Natural killer cell treated with Interleukin-12 subunit alpha and Interleukin-12 subunit beta and Interleukin-15 and Interleukin-18, amount 100 ng/mL, for 72 hours (primary cell): ENCODE results near the gene AMDHD2. TPM values are rescaled to one million over a fixed set of nuclear protein-coding genes. Genes with fewer than 3 reads are reported as not detected.

Experiments
- ATAC-seq, 2 donors: fragments of 150-1000 bp; cut with Tn5 transposase in 1 of 2; sonication (Bioruptor Pico), chemical (Tn5 transposase) in 1 of 2; 2 replicates each; pipeline ENCODE4 v1.10.0; 2021
- DNase-seq: peaks from one replicate; pipeline ENCODE4 v3.0.0; 2022; ENCODE audit warnings: low spot score
- H3K27ac Mint-ChIP-seq, 2 donors: 1 replicate in 1 of 2; 2 replicates in 1 of 2; pipeline ENCODE4 v1.8.0; 2022; ENCODE audit warnings: mixed read lengths in 2 of 2, mild to moderate bottlenecking in 1 of 2, moderate library complexity in 1 of 2
- H3K27me3 Mint-ChIP-seq, 2 donors: 1 replicate in 1 of 2; 2 replicates in 1 of 2; pipeline ENCODE4 v1.8.0; 2022; ENCODE audit warnings: mixed read lengths in 2 of 2
- H3K36me3 Mint-ChIP-seq: one replicate; pipeline ENCODE4 v1.8.0; 2022; ENCODE audit warnings: mixed read lengths
- H3K4me1 Mint-ChIP-seq, 2 donors: 1 replicate in 1 of 2; 2 replicates in 1 of 2; pipeline ENCODE4 v1.8.0; 2022; ENCODE audit warnings: low read depth in 2 of 2, mixed read lengths in 2 of 2, mild to moderate bottlenecking in 1 of 2
- H3K4me3 Mint-ChIP-seq: one replicate; pipeline ENCODE4 v1.8.0; 2022; ENCODE audit warnings: mixed read lengths
- H3K9me3 Mint-ChIP-seq: 2 replicates; pipeline ENCODE4 v1.8.0; 2022; ENCODE audit warnings: mixed read lengths
- total RNA-seq, 2 donors: library from RNA; stranded (reverse); gene quantifications; one replicate each; pipeline ENCODE4 v1.2.3, GENCODE V29; 2022

AMDHD2 gene
- total RNA-seq, result 10 to 100 TPM; 34.1 to 63.9 TPM

GRCh38 chr16:2520097-2520783 is at the start of gene AMDHD2:
Gene AMDHD2, plus strand, starts transcription at chr16:2520371. Its CDS starts 88 bp downstream, at chr16:2520459.
- Mint-ChIP-seq H3K4me3 (peak within 1 kb of the TSS; percentile 79), H3K9me3 (no peaks in the 10 kb centered on the region), H3K4me1 (peaks cover 42 to 52% of the 10 kb centered on the region in 2 donors), H3K27me3 (no peaks in the 10 kb centered on the region), H3K36me3 (no peaks in the 10 kb centered on the region), H3K27ac (peak within 1 kb of the TSS; percentile 73 to 81)
- peak; percentile 86 for ATAC-seq
- DNase-seq, result peak; percentile 90

- no peak overlapping the region for H3K4me3 Mint-ChIP-seq
- H3K4me1 Mint-ChIP-seq, result peaks cover 0 to 14% of the 10 kb centered on the region in 2 donors
- peaks cover 9 to 12% of the 10 kb centered on the region in 2 donors for H3K27me3 Mint-ChIP-seq
- no peaks in the 10 kb centered on the region for H3K9me3 Mint-ChIP-seq
- no peak for ATAC-seq
- no peak for DNase-seq
- H3K36me3 Mint-ChIP-seq, result no peaks in the 10 kb centered on the region
- no peak overlapping the region for H3K27ac Mint-ChIP-seq
Observed at GRCh38 chr16:2470603-2471015, 49.6 kb upstream of the AMDHD2 start.

- peaks cover 0 to 16% of the 10 kb centered on the region in 2 donors for H3K4me1 Mint-ChIP-seq
- no peak within 1 kb of the TSS for H3K27ac Mint-ChIP-seq
- peaks cover 9 to 12% of the 10 kb centered on the region in 2 donors for H3K27me3 Mint-ChIP-seq
- H3K4me3 Mint-ChIP-seq, result no peak within 1 kb of the TSS
- DNase-seq (no peak), ATAC-seq (no peak)
- H3K36me3 Mint-ChIP-seq, result no peaks in the 10 kb centered on the region
- H3K9me3 Mint-ChIP-seq, result no peaks in the 10 kb centered on the region
Observed at GRCh38 chr16:2471016-2471652, 49.0 kb upstream of the AMDHD2 start, which contains the start of gene NTN3. Gene NTN3, plus strand, starts transcription at chr16:2471297. Its CDS starts 405 bp downstream, at chr16:2471702.

GRCh38 chr16:2471653-2472487 is 48.3 kb upstream of the AMDHD2 start:
- peaks cover 9 to 12% of the 10 kb centered on the region in 2 donors for H3K27me3 Mint-ChIP-seq
- no peaks in the 10 kb centered on the region for H3K36me3 Mint-ChIP-seq
- ATAC-seq, result no peak
- no peak overlapping the region for H3K4me3 Mint-ChIP-seq
- DNase-seq, result no peak
- no peaks in the 10 kb centered on the region for H3K9me3 Mint-ChIP-seq
- peaks cover 0 to 19% of the 10 kb centered on the region in 2 donors for H3K4me1 Mint-ChIP-seq
- no peak overlapping the region for H3K27ac Mint-ChIP-seq

- H3K27ac Mint-ChIP-seq, result no peak overlapping the region
- ATAC-seq (no peak), DNase-seq (no peak)
- H3K27me3 Mint-ChIP-seq, result peaks cover 9 to 12% of the 10 kb centered on the region in 2 donors
- peaks cover 0 to 21% of the 10 kb centered on the region in 2 donors for H3K4me1 Mint-ChIP-seq
- no peak overlapping the region for H3K4me3 Mint-ChIP-seq
- no peaks in the 10 kb centered on the region for H3K36me3 Mint-ChIP-seq
- H3K9me3 Mint-ChIP-seq, result no peaks in the 10 kb centered on the region
Observed at GRCh38 chr16:2472488-2472864, 47.7 kb upstream of the AMDHD2 start.

GRCh38 chr16:2472885-2473445 is 47.2 kb upstream of the AMDHD2 start:
- no peak for ATAC-seq
- H3K9me3 Mint-ChIP-seq, result no peaks in the 10 kb centered on the region
- no peaks in the 10 kb centered on the region for H3K36me3 Mint-ChIP-seq

GRCh38 chr16:2473446-2473926 is 46.7 kb upstream of the AMDHD2 start:
- no peak for DNase-seq
- H3K9me3 Mint-ChIP-seq, result no peaks in the 10 kb centered on the region
- no peak overlapping the region for H3K4me3 Mint-ChIP-seq
- ATAC-seq, result peak; percentile 0
- H3K4me1 Mint-ChIP-seq, result peaks cover 0 to 23% of the 10 kb centered on the region in 2 donors
- H3K36me3 Mint-ChIP-seq, result no peaks in the 10 kb centered on the region
- peaks cover 9 to 12% of the 10 kb centered on the region in 2 donors for H3K27me3 Mint-ChIP-seq
- no peak overlapping the region for H3K27ac Mint-ChIP-seq

More at GRCh38 chr16:2472885-2473445, 47.2 kb upstream of the AMDHD2 start:
- H3K4me3 Mint-ChIP-seq, result no peak overlapping the region
- H3K4me1 Mint-ChIP-seq, result peaks cover 0 to 26% of the 10 kb centered on the region in 2 donors
- no peak overlapping the region for H3K27ac Mint-ChIP-seq
- peaks cover 9 to 12% of the 10 kb centered on the region in 2 donors for H3K27me3 Mint-ChIP-seq
- no peak for DNase-seq

- Mint-ChIP-seq H3K27me3 (peaks cover 9 to 12% of the 10 kb centered on the region in 2 donors), H3K27ac (no peak overlapping the region), H3K9me3 (no peaks in the 10 kb centered on the region), H3K4me3 (peak overlapping the region; percentile 69), H3K36me3 (no peaks in the 10 kb centered on the region), H3K4me1 (peaks cover 0 to 23% of the 10 kb centered on the region in 2 donors)
- peak; percentile 64 to 70 for ATAC-seq
- DNase-seq, result no peak
Observed at GRCh38 chr16:2473999-2474876, 45.9 kb upstream of the AMDHD2 start.

- peak; percentile 93 for DNase-seq
- Mint-ChIP-seq H3K9me3 (no peaks in the 10 kb centered on the region), H3K27ac (no peak within 1 kb of the TSS), H3K4me1 (peaks cover 0 to 19% of the 10 kb centered on the region in 2 donors), H3K4me3 (peak within 1 kb of the TSS; percentile 69), H3K27me3 (peaks cover 5 to 6% of the 10 kb centered on the region in 2 donors), H3K36me3 (no peaks in the 10 kb centered on the region)
- peak; percentile 88 to 92 for ATAC-seq
Observed at GRCh38 chr16:2474877-2475412, 45.2 kb upstream of the AMDHD2 start, which contains the start of gene TBC1D24. Gene TBC1D24, plus strand, starts transcription at chr16:2475127. Its CDS starts 21,022 bp downstream, at chr16:2496149.

GRCh38 chr16:2475413-2476344 is 44.5 kb upstream of the AMDHD2 start:
- Mint-ChIP-seq H3K27me3 (peaks cover 0 to 2% of the 10 kb centered on the region in 2 donors), H3K4me1 (peaks cover 0 to 18% of the 10 kb centered on the region in 2 donors), H3K27ac (no peak overlapping the region), H3K4me3 (peak overlapping the region; percentile 50), H3K9me3 (no peaks in the 10 kb centered on the region), H3K36me3 (no peaks in the 10 kb centered on the region)
- DNase-seq, result no peak
- peak; percentile 41 to 61 for ATAC-seq

GRCh38 chr16:2476345-2476720 is 43.8 kb upstream of the AMDHD2 start:
- peak overlapping the region; percentile 50 for H3K4me3 Mint-ChIP-seq
- H3K27ac Mint-ChIP-seq, result no peak overlapping the region
- ATAC-seq, result no peak
- DNase-seq, result no peak
- H3K9me3 Mint-ChIP-seq, result no peaks in the 10 kb centered on the region
- no peaks in the 10 kb centered on the region for H3K36me3 Mint-ChIP-seq
- H3K27me3 Mint-ChIP-seq, result peaks cover 0 to 2% of the 10 kb centered on the region in 2 donors
- H3K4me1 Mint-ChIP-seq, result peaks cover 0 to 18% of the 10 kb centered on the region in 2 donors
